Measurements from ENCODE around the gene DTNBP1.

GRCh38 chr6:15523679-15524630 is 138.9 kb downstream of the DTNBP1 start:
- TF ChIP-seq EZH2 (IDR thresholded peaks at IDR 0.05; ENCODE audit: borderline replicate concordance, low read depth, low read length, poor library complexity, severe bottlenecking) (no peak), CTCF (conservative IDR thresholded peaks at IDR 0.05; ENCODE audit: low read depth, low read length) (no peak)

Measured in A673 (cell line).